Measurements from ENCODE around the gene KCND3. TPM values are rescaled to one million over a fixed set of nuclear protein-coding genes. Genes with fewer than 3 reads are reported as not detected.

The KCND3 gene
- total and polyA plus RNA-seq, 2 donors (not counting 3 experiments of a cell fraction or from before 2014, with no cell fraction given): 0.03 TPM; not detected in 1

DNA sequence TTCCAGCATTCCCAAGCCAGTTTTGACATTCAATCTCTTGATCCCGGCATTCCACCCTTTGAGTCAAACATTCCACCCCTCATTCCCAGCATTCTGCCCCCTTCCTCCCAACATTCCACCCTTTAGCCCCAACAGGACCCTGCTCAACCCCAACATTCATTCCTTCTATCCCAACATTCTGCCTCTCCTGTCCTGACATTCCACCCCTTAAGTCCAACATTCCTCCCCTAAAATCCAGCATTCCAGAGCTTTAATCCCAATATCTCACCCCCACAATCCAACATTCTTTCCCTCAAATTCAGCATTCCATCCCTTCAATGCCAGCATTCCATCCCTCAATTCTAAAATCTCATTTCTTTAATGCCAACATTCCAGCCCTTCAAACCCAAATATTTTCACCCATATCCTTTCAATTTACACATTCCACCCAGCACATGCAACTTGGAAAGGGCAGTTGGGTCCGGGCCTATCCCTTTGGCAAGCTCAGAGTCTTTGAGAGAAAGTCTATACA lies 210.9 kb downstream of the KCND3 start:
- intact Hi-C loops (cut with micrococcal nuclease) (no loop called here), dilution Hi-C loops (cut with MboI; ENCODE audit: extremely low pct_ligation_motif_present, low sequenced_read_pairs) (no loop called here)
- Histone ChIP-seq H3K9me3 (replicated peaks; ENCODE audit: control insufficient read depth, insufficient read depth, low read length) (no peaks in the 10 kb centered on the region), H3K27me3 (ENCODE audit: control insufficient read depth in 2 of 2, insufficient read depth in 2 of 2, low read length in 2 of 2) (no peaks in the 10 kb centered on the region), H4K20me1 (replicated peaks; ENCODE audit: control insufficient read depth, extremely low read depth, insufficient read depth, low read length) (no peaks in the 10 kb centered on the region), H3K4me2 (ENCODE audit: insufficient read depth, low read length) (no peak overlapping the region), H3K79me2 (ENCODE audit: control insufficient read depth, insufficient read depth, low read length) (no peaks in the 10 kb centered on the region), H3K9me1 (replicated peaks; ENCODE audit: control insufficient read depth, extremely low read depth, insufficient read depth, low read length) (no peaks in the 10 kb centered on the region), H3K27ac (ENCODE audit: insufficient read depth, low read depth, low read length) (no peak overlapping the region), H3K9ac (replicated peaks; ENCODE audit: extremely low read depth, insufficient read depth, low read length) (no peak overlapping the region), H2AFZ (ENCODE audit: low read depth, low read length) (no peak overlapping the region), H3K36me3 (ENCODE audit: control insufficient read depth in 2 of 2, extremely low read depth in 1 of 2, insufficient read depth in 2 of 2, low read length in 2 of 2) (no peaks in the 10 kb centered on the region), H3K4me3 (replicated peaks in 1 of 3; ENCODE audit: insufficient read depth in 1 of 3, low read depth in 1 of 3, low read length in 3 of 3) (no peak overlapping the region), H3K4me1 (ENCODE audit: control insufficient read depth, extremely low read depth, insufficient read depth, low read length) (no peaks in the 10 kb centered on the region)
- BruUV-seq (replicated peaks): no TSS peak
- FAIRE-seq: no peak
- CTCF ChIA-PET: interaction anchor here (1.5 kb wide), 1 partner anchor 9 kb away, joined by 4 read pairs; no protein-coding TSS in a partner anchor
- no peak for TF ChIP-seq POLR2A (IDR thresholded peaks at IDR 0.05; ENCODE audit: low read depth, low read length)
- no peak for TF ChIP-seq MYC (IDR thresholded peaks at IDR 0.05; ENCODE audit: low read depth, low read length)
- no peak for TF ChIP-seq CTCF (IDR thresholded peaks at IDR 0.05; ENCODE audit: extremely low read depth in 1 of 2, insufficient read depth in 1 of 2, low read depth in 1 of 2, low read length in 2 of 2)
- TF ChIP-seq MAX (IDR thresholded peaks at IDR 0.05; ENCODE audit: insufficient read depth, insufficient read length): no peak
- TF ChIP-seq EZH2 (IDR thresholded peaks at IDR 0.05; ENCODE audit: borderline replicate concordance, low read depth, low read length, severe bottlenecking): no peak
- no peak for TF ChIP-seq JUN (IDR thresholded peaks at IDR 0.05; ENCODE audit: borderline replicate concordance, insufficient read depth, insufficient read length, low read depth)
- no peak for TF ChIP-seq POLR2AphosphoS5 (IDR thresholded peaks at IDR 0.05; ENCODE audit: insufficient read depth, low read depth, low read length)
- TF ChIP-seq GATA2 (IDR thresholded peaks at IDR 0.05; ENCODE audit: insufficient read depth, insufficient read length, low read depth, low read length): no peak
- no peak for TF ChIP-seq FOS (IDR thresholded peaks at IDR 0.05; ENCODE audit: borderline replicate concordance, insufficient read depth, low read length)
- DNase-seq (ENCODE audit: low read depth, low spot score): no peak
- POLR2A ChIA-PET: no interaction called here

Data from endothelial cell of umbilical vein (primary cell).